Stimulated activated CD8-positive, alpha-beta memory T cell treated with anti-CD3 and anti-CD28 coated beads, Interleukin-7, amount 100 ng/mL, for 48 hours (primary cell): Measurements from ENCODE around the gene NANOGP8.
"Not testable (repeated sequence)": the region's sequence is repeated elsewhere in the genome, so short reads cannot be mapped to it uniquely, and the experiment has no call there.

Experiments
- DNase-seq, 2 donors: peaks; one replicate each; pipeline ENCODE4 v3.0.0-alpha.2; 2020; ENCODE audit warnings: low read depth in 1 of 2; ENCODE audit errors: extremely low read depth in 1 of 2

The NANOGP8 gene

GRCh38 chr15:35085176-35085919 lies at the start of gene NANOGP8:
Gene NANOGP8, minus strand, starts transcription at chr15:35085295. Its CDS starts 185 bp downstream, at chr15:35085110.
- DNase-seq, result not testable (repeated sequence)

GRCh38 chr15:35134299-35134698 lies 49.2 kb upstream of the NANOGP8 start:
- DNase-seq, result no peak

GRCh38 chr15:35130245-35130644 lies 45.1 kb upstream of the NANOGP8 start:
- no peak for DNase-seq

- DNase-seq, result no peak
Observed at GRCh38 chr15:35129361-35129760, 44.3 kb upstream of the NANOGP8 start.

- no peak for DNase-seq
Observed at GRCh38 chr15:35127717-35128116, 42.6 kb upstream of the NANOGP8 start.

- no peak for DNase-seq
Observed at GRCh38 chr15:35126236-35126635, 41.1 kb upstream of the NANOGP8 start.

GRCh38 chr15:35123743-35124142 lies 38.6 kb upstream of the NANOGP8 start:
- no peak for DNase-seq

GRCh38 chr15:35121611-35122359 lies 36.7 kb upstream of the NANOGP8 start:
- DNase-seq, result no peak

- DNase-seq, result no peak
Observed at GRCh38 chr15:35120173-35120572, 35.1 kb upstream of the NANOGP8 start.

GRCh38 chr15:35118960-35119359 lies 33.9 kb upstream of the NANOGP8 start:
- DNase-seq, result no peak

- DNase-seq, result no peak
Observed at GRCh38 chr15:35117543-35118265, 32.6 kb upstream of the NANOGP8 start.

GRCh38 chr15:35115155-35115725 lies 30.1 kb upstream of the NANOGP8 start:
- no peak for DNase-seq

GRCh38 chr15:35112346-35112745 lies 27.3 kb upstream of the NANOGP8 start:
- no peak for DNase-seq

- no peak for DNase-seq
Observed at GRCh38 chr15:35111861-35112260, 26.8 kb upstream of the NANOGP8 start.

- no peak for DNase-seq
Observed at GRCh38 chr15:35108453-35108852, 23.4 kb upstream of the NANOGP8 start.

GRCh38 chr15:35107561-35107960 lies 22.5 kb upstream of the NANOGP8 start:
- no peak for DNase-seq

GRCh38 chr15:35107122-35107521 lies 22.0 kb upstream of the NANOGP8 start:
- DNase-seq, result no peak

GRCh38 chr15:35104526-35105147 lies 19.5 kb upstream of the NANOGP8 start:
- no peak for DNase-seq

GRCh38 chr15:35102186-35102585 lies 17.1 kb upstream of the NANOGP8 start:
- no peak for DNase-seq

- DNase-seq, result no peak
Observed at GRCh38 chr15:35101335-35101734, 16.2 kb upstream of the NANOGP8 start.

GRCh38 chr15:35098737-35099136 lies 13.6 kb upstream of the NANOGP8 start:
- no peak for DNase-seq
